ENCODE data around the gene PREX1. TPM values are rescaled to one million over a fixed set of nuclear protein-coding genes. Genes with fewer than 3 reads are reported as not detected.

The PREX1 gene
- total and polyA plus RNA-seq, 4 donors = 29.5 to 121 (median 69.3) TPM

GRCh38 chr20:48761023-48761785 is 66.6 kb downstream of the PREX1 start:
- Histone ChIP-seq H3K4me3 (no peak overlapping the region), H3K9ac (ENCODE audit: insufficient read depth in 1 of 2, low read length in 2 of 2) (no peak overlapping the region), H3K4me1 (ENCODE audit: control insufficient read depth in 5 of 5, insufficient read depth in 5 of 5, low read length in 5 of 5) (peaks cover 0 to 19% (median 0%) of the 10 kb centered on the region in 5 donors), H3K27me3 (ENCODE audit: control insufficient read depth in 3 of 3, insufficient read depth in 3 of 3, low read length in 2 of 3) (peaks cover 0 to 15% (median 0%) of the 10 kb centered on the region in 3 donors), H3K9me3 (ENCODE audit: control insufficient read depth in 4 of 4, insufficient read depth in 3 of 4, low read length in 3 of 4) (peaks cover 0 to 5% (median 0%) of the 10 kb centered on the region in 4 donors), H3K27ac (ENCODE audit: low read depth in 1 of 2, low read length in 1 of 2) (peak overlapping the region; percentile 22 to 91), H3K36me3 (ENCODE audit: control insufficient read depth in 4 of 4, insufficient read depth in 4 of 4, low read length in 4 of 4) (no peaks in the 10 kb centered on the region)
- ATAC-seq (ENCODE audit: insufficient read depth, low FRiP score) (no peak), DNase-seq (no peak)
- TF ChIP-seq, protein P1, sequence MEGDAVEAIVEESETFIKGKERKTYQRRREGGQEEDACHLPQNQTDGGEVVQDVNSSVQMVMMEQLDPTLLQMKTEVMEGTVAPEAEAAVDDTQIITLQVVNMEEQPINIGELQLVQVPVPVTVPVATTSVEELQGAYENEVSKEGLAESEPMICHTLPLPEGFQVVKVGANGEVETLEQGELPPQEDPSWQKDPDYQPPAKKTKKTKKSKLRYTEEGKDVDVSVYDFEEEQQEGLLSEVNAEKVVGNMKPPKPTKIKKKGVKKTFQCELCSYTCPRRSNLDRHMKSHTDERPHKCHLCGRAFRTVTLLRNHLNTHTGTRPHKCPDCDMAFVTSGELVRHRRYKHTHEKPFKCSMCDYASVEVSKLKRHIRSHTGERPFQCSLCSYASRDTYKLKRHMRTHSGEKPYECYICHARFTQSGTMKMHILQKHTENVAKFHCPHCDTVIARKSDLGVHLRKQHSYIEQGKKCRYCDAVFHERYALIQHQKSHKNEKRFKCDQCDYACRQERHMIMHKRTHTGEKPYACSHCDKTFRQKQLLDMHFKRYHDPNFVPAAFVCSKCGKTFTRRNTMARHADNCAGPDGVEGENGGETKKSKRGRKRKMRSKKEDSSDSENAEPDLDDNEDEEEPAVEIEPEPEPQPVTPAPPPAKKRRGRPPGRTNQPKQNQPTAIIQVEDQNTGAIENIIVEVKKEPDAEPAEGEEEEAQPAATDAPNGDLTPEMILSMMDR (IDR thresholded peaks at IDR 0.05; ENCODE audit: control extremely low read depth, extremely low read depth) = no peak
- WGBS, 2 donors = 39 to 60% methylated on average over 12 of the region's 12 CpGs

- WGBS, 2 donors = 26 to 40% methylated on average over 8 of the region's 8 CpGs
- Histone ChIP-seq H3K9ac (ENCODE audit: insufficient read depth in 1 of 2, low read length in 2 of 2) (no peak overlapping the region), H3K27ac (ENCODE audit: low read depth in 1 of 2, low read length in 1 of 2) (peak overlapping the region; percentile 22 to 91), H3K27me3 (ENCODE audit: control insufficient read depth in 3 of 3, insufficient read depth in 3 of 3, low read length in 2 of 3) (peaks cover 0 to 15% (median 0%) of the 10 kb centered on the region in 3 donors), H3K4me3 (no peak overlapping the region), H3K4me1 (ENCODE audit: control insufficient read depth in 5 of 5, insufficient read depth in 5 of 5, low read length in 5 of 5) (peaks cover 0 to 21% (median 0%) of the 10 kb centered on the region in 5 donors), H3K9me3 (ENCODE audit: control insufficient read depth in 4 of 4, insufficient read depth in 3 of 4, low read length in 3 of 4) (peaks cover 0 to 5% (median 0%) of the 10 kb centered on the region in 4 donors), H3K36me3 (ENCODE audit: control insufficient read depth in 4 of 4, insufficient read depth in 4 of 4, low read length in 4 of 4) (no peaks in the 10 kb centered on the region)
- TF ChIP-seq, protein P1 (IDR thresholded peaks at IDR 0.05; ENCODE audit: control extremely low read depth, extremely low read depth) = no peak
- no peak for DNase-seq
- ATAC-seq (ENCODE audit: insufficient read depth, low FRiP score) = peak; percentile 29
Observed at GRCh38 chr20:48760403-48760983, 67.3 kb downstream of the PREX1 start.

DNA sequence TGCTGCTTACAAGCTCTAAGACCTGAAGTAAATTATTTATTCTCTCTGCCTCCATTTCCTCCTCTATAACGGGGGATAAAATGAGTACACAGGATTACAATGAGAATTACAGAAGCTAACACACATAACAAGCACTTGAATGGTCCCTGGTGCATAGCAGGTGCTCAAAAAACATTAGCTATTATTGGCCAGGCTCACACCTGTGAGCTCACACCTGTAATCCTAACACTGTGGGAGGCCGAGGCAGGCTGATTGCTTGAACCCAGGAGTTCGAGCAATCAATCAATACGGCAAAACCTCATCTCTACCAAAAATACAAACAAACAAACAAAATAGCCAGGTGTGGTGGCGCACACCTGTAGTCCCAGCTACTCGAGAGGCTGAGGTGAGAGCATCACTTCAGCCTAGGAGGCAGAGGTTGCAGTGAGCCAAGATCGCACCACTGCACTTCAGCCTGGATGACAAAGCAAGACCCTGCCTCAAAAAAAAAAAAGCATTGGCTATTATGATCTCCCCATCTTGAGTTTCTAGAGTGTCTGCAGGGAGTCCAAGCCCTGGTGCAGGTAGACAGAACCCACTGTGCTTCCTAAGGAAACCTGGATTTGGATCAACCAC is 68.1 kb downstream of the PREX1 start:
- peaks cover 0 to 21% (median 0%) of the 10 kb centered on the region in 5 donors for H3K4me1 ChIP-seq (ENCODE audit: control insufficient read depth in 5 of 5, insufficient read depth in 5 of 5, low read length in 5 of 5)
- peaks cover 0 to 3% (median 0%) of the 10 kb centered on the region in 4 donors for H3K9me3 ChIP-seq (ENCODE audit: control insufficient read depth in 4 of 4, insufficient read depth in 3 of 4, low read length in 3 of 4)
- H3K27me3 ChIP-seq (ENCODE audit: control insufficient read depth in 3 of 3, insufficient read depth in 3 of 3, low read length in 2 of 3) = peaks cover 0 to 15% (median 0%) of the 10 kb centered on the region in 3 donors
- H3K36me3 ChIP-seq (ENCODE audit: control insufficient read depth in 4 of 4, insufficient read depth in 4 of 4, low read length in 4 of 4) = no peaks in the 10 kb centered on the region
- DNase-seq (no peak), ATAC-seq (ENCODE audit: insufficient read depth, low FRiP score) (no peak)
- no peak overlapping the region for H3K9ac ChIP-seq (ENCODE audit: insufficient read depth in 1 of 2, low read length in 2 of 2)
- peak overlapping the region in 1 of 2 donors; percentile 55 for H3K27ac ChIP-seq (ENCODE audit: low read depth in 1 of 2, low read length in 1 of 2)
- H3K4me3 ChIP-seq = no peak overlapping the region
- TF ChIP-seq, protein P1 (IDR thresholded peaks at IDR 0.05; ENCODE audit: control extremely low read depth, extremely low read depth) = no peak
- WGBS, 2 donors = 70 to 82% methylated on average over 7 of the region's 7 CpGs

All from lung (tissue), 12 donors.